ENCODE results near the gene GFPT1. TPM values are rescaled to one million over a fixed set of nuclear protein-coding genes. Genes with fewer than 3 reads are reported as not detected.

Gene GFPT1
- total and polyA plus RNA-seq, 9 of the 15 experiments (the other 6 are each of a cell fraction or from before 2014, with no cell fraction given): 6.6 to 38.3 (median 15.9) TPM

DNA sequence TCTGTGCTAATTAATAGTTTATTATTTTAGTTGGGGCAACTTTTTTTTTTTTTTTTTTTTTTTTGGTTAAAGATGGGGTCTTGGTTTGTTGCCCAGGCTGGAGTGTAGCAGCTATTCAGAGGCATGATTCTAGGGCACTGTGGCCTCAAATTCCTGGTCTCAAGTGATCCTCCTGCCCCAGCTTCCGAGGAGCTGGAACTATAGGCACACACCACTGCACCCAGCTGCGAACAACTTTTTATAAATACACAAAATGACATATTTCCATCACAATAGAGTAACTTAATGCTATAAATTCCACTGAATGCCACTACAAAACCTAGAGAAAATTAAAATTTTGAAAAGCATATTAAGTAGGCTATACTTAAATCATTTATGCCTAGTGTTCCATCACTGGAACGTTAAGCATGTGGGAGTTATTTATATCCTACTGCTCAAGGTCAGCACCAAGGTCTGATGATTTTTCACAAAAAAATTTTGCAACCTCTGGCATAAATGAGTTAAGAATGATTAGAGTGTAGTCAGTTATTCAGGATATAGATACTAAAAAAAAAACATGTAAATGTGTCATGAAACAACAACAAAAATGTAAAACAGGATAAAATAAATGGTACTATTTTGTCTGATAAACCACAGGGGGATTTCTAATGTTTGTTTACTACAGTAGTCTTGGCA, 46.8 kb downstream of the GFPT1 start:
- no TSS peak for BruUV-seq (replicated peaks)
- no peak overlapping the region for H3K4me2 ChIP-seq (ENCODE audit: insufficient read depth, low read length)
- no peak for FAIRE-seq
- peaks cover 83% of the 10 kb centered on the region; the same call in 2 of the 3 replicates for H3K36me3 ChIP-seq (ENCODE audit: control insufficient read depth, insufficient read depth, low read length)
- H3K9ac ChIP-seq (ENCODE audit: insufficient read depth in 1 of 2, low read depth in 2 of 2, low read length in 2 of 2): no peak overlapping the region
- WGBS (ENCODE audit: insufficient coverage, low coverage, missing lambda C conversion rate): 60% methylated on average over 3 of the region's 3 CpGs
- TF ChIP-seq ZBED1 (IDR thresholded peaks at IDR 0.05) (no peak), GABPA (tag; conservative IDR thresholded peaks at IDR 0.05; ENCODE audit: low read depth) (no peak), ZNF175 (CRISPR knock-in tag; IDR thresholded peaks at IDR 0.05; ENCODE audit: low read depth) (no peak), POLR2G (IDR thresholded peaks at IDR 0.05; ENCODE audit: low read depth, low read length) (0 out of 2 replicates have a peak, but pooled peaks have one; percentile 20)
- TF ChIP-seq, protein P1, sequence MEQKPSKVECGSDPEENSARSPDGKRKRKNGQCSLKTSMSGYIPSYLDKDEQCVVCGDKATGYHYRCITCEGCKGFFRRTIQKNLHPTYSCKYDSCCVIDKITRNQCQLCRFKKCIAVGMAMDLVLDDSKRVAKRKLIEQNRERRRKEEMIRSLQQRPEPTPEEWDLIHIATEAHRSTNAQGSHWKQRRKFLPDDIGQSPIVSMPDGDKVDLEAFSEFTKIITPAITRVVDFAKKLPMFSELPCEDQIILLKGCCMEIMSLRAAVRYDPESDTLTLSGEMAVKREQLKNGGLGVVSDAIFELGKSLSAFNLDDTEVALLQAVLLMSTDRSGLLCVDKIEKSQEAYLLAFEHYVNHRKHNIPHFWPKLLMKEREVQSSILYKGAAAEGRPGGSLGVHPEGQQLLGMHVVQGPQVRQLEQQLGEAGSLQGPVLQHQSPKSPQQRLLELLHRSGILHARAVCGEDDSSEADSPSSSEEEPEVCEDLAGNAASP (IDR thresholded peaks at IDR 0.05): no peak
- H3K27ac ChIP-seq (ENCODE audit: extremely low read depth, low read depth, low read length): no peak overlapping the region
- no peaks in the 10 kb centered on the region for H3K79me2 ChIP-seq (ENCODE audit: control insufficient read depth, insufficient read depth, low read length)
- in situ Hi-C loops (cut with MboI): no loop called here
- ChIA-PET POLR2A (interaction anchor here (0.6 to 2.3 kb wide), 2 partner anchors 9 to 23 kb away, joined by 3 to 8 read pairs; no protein-coding TSS in a partner anchor), CTCF (ENCODE audit: low intra/inter-chr PET ratio) (no interaction called here)
- H3K9me3 ChIP-seq (replicated peaks; ENCODE audit: control insufficient read depth, insufficient read depth, low read depth, low read length): no peaks in the 10 kb centered on the region
- no peak overlapping the region for H3K4me3 ChIP-seq
- H3K9me1 ChIP-seq (ENCODE audit: control insufficient read depth, insufficient read depth, low read length): no peaks in the 10 kb centered on the region
- H3K4me1 ChIP-seq (replicated peaks in 1 of 2; ENCODE audit: control insufficient read depth in 2 of 2, insufficient read depth in 2 of 2, low read length in 2 of 2): no peaks in the 10 kb centered on the region
- intact Hi-C loops (cut with micrococcal nuclease): no loop called here
- no peaks in the 10 kb centered on the region for H3K27me3 ChIP-seq (ENCODE audit: control insufficient read depth in 2 of 2, insufficient read depth in 2 of 2, low read length in 2 of 2)
- ATAC-seq: no peak
- no peaks in the 10 kb centered on the region for H4K20me1 ChIP-seq (replicated peaks; ENCODE audit: control insufficient read depth, insufficient read depth, low read length)
- no peak for DNase-seq (ENCODE audit: extremely low read depth in 1 of 4, low spot score in 3 of 4)
- no peak overlapping the region for H2AFZ ChIP-seq (ENCODE audit: low read depth, low read length)
